K562 (cell line): ENCODE results near the gene MYRFL. TPM values are rescaled to one million over a fixed set of nuclear protein-coding genes. Genes with fewer than 3 reads are reported as not detected.

Experiments
- GABPB2 ChIP-seq: fragments of 250-450 bp; sonication (Bioruptor Pico); conservative IDR thresholded peaks from 2 replicates; pipeline ENCODE4 v1.5.1; 2021; ENCODE audit warnings: mild to moderate bottlenecking
- NELFE ChIP-seq: IDR thresholded peaks from 2 replicates; pipeline ENCODE4 v1.6.1; 2011; ENCODE audit warnings: mild to moderate bottlenecking; ENCODE audit not compliant: insufficient read depth, insufficient read length
- RBM15 ChIP-seq: fragments of 200-400 bp; formaldehyde crosslinking; IDR thresholded peaks from 2 replicates; pipeline ENCODE4 v1.6.1; 2018; ENCODE audit warnings: mild to moderate bottlenecking, low read length, moderate library complexity; ENCODE audit not compliant: insufficient read depth
- polyA plus RNA-seq, 8 experiments: library from polyadenylated mRNA; depleted of rRNA in 4 of 8; stranded (reverse) in 5 of 8; unstranded in 3 of 8; fragments of >200 nt; fragmentation: Nextera tagmentation in 2 of 8; fragmentation: Illumina TruSeq in 1 of 8; extraction: Ambion mirVana in 2 of 8; extraction: Trizol in 1 of 8; gene quantifications; 2 replicates each; pipeline versions ENCODE4 v1.2.1 to v1.2.3, GENCODE V29; 2011 to 2014; ENCODE audit warnings: inconsistent platforms in 1 of 8, missing spikeins in 1 of 8
- total RNA-seq, 7 experiments: library from RNA; depleted of rRNA in 6 of 7; stranded (reverse); fragments of >200 nt in 6 of 7; fragmentation: Illumina TruSeq in 2 of 7; extraction: Trizol in 2 of 7; gene quantifications; 2 replicates each; pipeline versions ENCODE4 v1.2.1 to v1.2.3, GENCODE V29; 2011 to 2021; ENCODE audit warnings: low replicate concordance in 1 of 7
- TF ChIP-seq, protein P1 (sequence below): fragments of 450-650 bp; IDR thresholded peaks from 2 replicates; pipeline ENCODE4 v1.6.1; 2016; ENCODE audit warnings: antibody characterized with exemption

The MYRFL gene
- total and polyA plus RNA-seq, 9 of the 15 experiments (the other 6 are each of a cell fraction or from before 2014, with no cell fraction given), result not detected

DNA sequence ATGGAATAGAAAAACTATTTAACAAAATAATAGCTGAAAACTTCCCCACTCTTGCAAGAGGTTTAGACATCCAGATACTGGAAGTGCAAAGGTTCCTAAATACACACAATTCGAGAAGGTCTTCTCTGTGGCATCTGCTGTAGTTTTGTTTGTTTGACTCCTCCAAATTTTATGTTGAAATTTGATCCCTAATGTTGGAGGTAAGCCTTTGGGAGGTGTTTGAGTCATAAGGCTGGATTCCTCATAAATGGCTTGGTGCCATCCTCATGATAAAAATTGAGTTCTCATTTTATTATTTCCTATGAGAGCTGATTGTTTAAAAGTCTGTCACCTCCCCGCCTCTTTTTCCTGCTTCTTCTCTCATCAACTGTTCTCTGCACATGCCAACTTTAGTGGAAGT lies 182.7 kb downstream of the MYRFL start (continued):
- TF ChIP-seq NELFE (no peak), RBM15 (no peak), GABPB2 (no peak)
- TF ChIP-seq, protein P1, sequence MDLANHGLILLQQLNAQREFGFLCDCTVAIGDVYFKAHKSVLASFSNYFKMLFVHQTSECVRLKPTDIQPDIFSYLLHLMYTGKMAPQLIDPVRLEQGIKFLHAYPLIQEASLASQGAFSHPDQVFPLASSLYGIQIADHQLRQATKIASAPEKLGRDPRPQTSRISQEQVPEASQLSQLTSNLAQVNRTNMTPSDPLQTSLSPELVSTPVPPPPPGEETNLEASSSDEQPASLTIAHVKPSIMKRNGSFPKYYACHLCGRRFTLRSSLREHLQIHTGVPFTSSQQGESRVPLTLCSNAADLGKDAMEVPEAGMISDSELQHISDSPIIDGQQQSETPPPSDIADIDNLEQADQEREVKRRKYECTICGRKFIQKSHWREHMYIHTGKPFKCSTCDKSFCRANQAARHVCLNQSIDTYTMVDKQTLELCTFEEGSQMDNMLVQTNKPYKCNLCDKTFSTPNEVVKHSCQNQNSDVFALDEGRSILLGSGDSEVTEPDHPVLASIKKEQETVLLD, result no peak

Other genes with a start within 250 kb of the MYRFL start
- 332 and 341 TPM in 2 replicates for gene CCT2, start 239.8 kb upstream of the MYRFL start, total RNA-seq (2014; rRNA removed)
- 589 and 619 TPM in 2 replicates for gene CCT2, start 239.8 kb upstream of the MYRFL start, total RNA-seq (2014; rRNA removed; fragmentation: Illumina TruSeq; extraction: Trizol)
- 451 and 490 TPM in 2 replicates for gene CCT2, start 239.8 kb upstream of the MYRFL start, total RNA-seq (2015; rRNA removed; fragmentation: Illumina TruSeq; extraction: Trizol)
- 442 and 469 TPM in 2 replicates for gene CCT2, start 239.8 kb upstream of the MYRFL start, total RNA-seq (2021)
- gene CCT2, start 239.8 kb upstream of the MYRFL start, polyA plus RNA-seq (2011; rRNA removed), result 505 and 738 TPM in 2 replicates
- 363 and 468 TPM in 2 replicates for gene CCT2, start 239.8 kb upstream of the MYRFL start, polyA plus RNA-seq (2014; fragmentation: Illumina TruSeq; extraction: Trizol)
- gene CCT2, start 239.8 kb upstream of the MYRFL start, polyA plus RNA-seq (2014; fragmentation: Nextera tagmentation; extraction: Ambion mirVana), result 100 to 1,000 TPM; 542 to 680 TPM
- gene CCT2, start 239.8 kb upstream of the MYRFL start, polyA plus RNA-seq (2014; rRNA removed), result 365 and 390 TPM in 2 replicates
- gene LRRC10, start 214.3 kb upstream of the MYRFL start, total RNA-seq (2014; rRNA removed), result not detected in 2 replicates
- gene LRRC10, start 214.3 kb upstream of the MYRFL start, total RNA-seq (2014; rRNA removed; fragmentation: Illumina TruSeq; extraction: Trizol), result not detected in 2 replicates
- gene LRRC10, start 214.3 kb upstream of the MYRFL start, total RNA-seq (2015; rRNA removed; fragmentation: Illumina TruSeq; extraction: Trizol), result not detected in 2 replicates
- not detected in 2 replicates for gene LRRC10, start 214.3 kb upstream of the MYRFL start, total RNA-seq (2021)
- not detected in 2 replicates for gene LRRC10, start 214.3 kb upstream of the MYRFL start, polyA plus RNA-seq (2011; rRNA removed)
- not detected in 2 replicates for gene LRRC10, start 214.3 kb upstream of the MYRFL start, polyA plus RNA-seq (2014; fragmentation: Illumina TruSeq; extraction: Trizol)
- not detected for gene LRRC10, start 214.3 kb upstream of the MYRFL start, polyA plus RNA-seq (2014; fragmentation: Nextera tagmentation; extraction: Ambion mirVana)
- gene LRRC10, start 214.3 kb upstream of the MYRFL start, polyA plus RNA-seq (2014; rRNA removed), result 0.09 TPM in 1 of 2 replicates, not detected in the other
- gene BEST3, start 125.9 kb upstream of the MYRFL start, total RNA-seq (2014; rRNA removed), result not detected in 2 replicates
- gene BEST3, start 125.9 kb upstream of the MYRFL start, total RNA-seq (2014; rRNA removed; fragmentation: Illumina TruSeq; extraction: Trizol), result not detected in 2 replicates
- gene BEST3, start 125.9 kb upstream of the MYRFL start, total RNA-seq (2015; rRNA removed; fragmentation: Illumina TruSeq; extraction: Trizol), result not detected in 2 replicates
- gene BEST3, start 125.9 kb upstream of the MYRFL start, total RNA-seq (2021), result not detected in 2 replicates
- gene BEST3, start 125.9 kb upstream of the MYRFL start, polyA plus RNA-seq (2011; rRNA removed), result 0.15 TPM in 1 of 2 replicates, not detected in the other
- gene BEST3, start 125.9 kb upstream of the MYRFL start, polyA plus RNA-seq (2014; fragmentation: Illumina TruSeq; extraction: Trizol), result not detected in 2 replicates
- gene BEST3, start 125.9 kb upstream of the MYRFL start, polyA plus RNA-seq (2014; fragmentation: Nextera tagmentation; extraction: Ambion mirVana), result not detected
- gene BEST3, start 125.9 kb upstream of the MYRFL start, polyA plus RNA-seq (2014; rRNA removed), result 0.08 TPM in 1 of 2 replicates, not detected in the other
- 9.1 and 9.3 TPM in 2 replicates for gene RAB3IP, start 86.4 kb upstream of the MYRFL start, total RNA-seq (2014; rRNA removed)
- gene RAB3IP, start 86.4 kb upstream of the MYRFL start, total RNA-seq (2014; rRNA removed; fragmentation: Illumina TruSeq; extraction: Trizol), result 14.3 and 16.3 TPM in 2 replicates
- 8.2 and 11.8 TPM in 2 replicates for gene RAB3IP, start 86.4 kb upstream of the MYRFL start, total RNA-seq (2015; rRNA removed; fragmentation: Illumina TruSeq; extraction: Trizol)
- gene RAB3IP, start 86.4 kb upstream of the MYRFL start, total RNA-seq (2021), result 7.4 and 9.9 TPM in 2 replicates
- 15.2 and 25.5 TPM in 2 replicates for gene RAB3IP, start 86.4 kb upstream of the MYRFL start, polyA plus RNA-seq (2011; rRNA removed)
- 9.3 and 13.1 TPM in 2 replicates for gene RAB3IP, start 86.4 kb upstream of the MYRFL start, polyA plus RNA-seq (2014; fragmentation: Illumina TruSeq; extraction: Trizol)
- gene RAB3IP, start 86.4 kb upstream of the MYRFL start, polyA plus RNA-seq (2014; fragmentation: Nextera tagmentation; extraction: Ambion mirVana), result 10 to 100 TPM in 1 of 2 experiments, 1 to 10 TPM in 1; 5.6 to 11.3 TPM
- 6.7 and 10.1 TPM in 2 replicates for gene RAB3IP, start 86.4 kb upstream of the MYRFL start, polyA plus RNA-seq (2014; rRNA removed)